ENCODE measurements around the gene PAGE3.

Gene PAGE3, protein sequence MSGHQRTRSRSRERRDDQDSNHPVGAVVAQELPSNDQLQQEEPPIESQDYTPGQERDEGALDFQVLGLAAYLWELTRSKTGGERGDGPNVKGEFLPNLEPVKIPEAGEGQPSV

DNA sequence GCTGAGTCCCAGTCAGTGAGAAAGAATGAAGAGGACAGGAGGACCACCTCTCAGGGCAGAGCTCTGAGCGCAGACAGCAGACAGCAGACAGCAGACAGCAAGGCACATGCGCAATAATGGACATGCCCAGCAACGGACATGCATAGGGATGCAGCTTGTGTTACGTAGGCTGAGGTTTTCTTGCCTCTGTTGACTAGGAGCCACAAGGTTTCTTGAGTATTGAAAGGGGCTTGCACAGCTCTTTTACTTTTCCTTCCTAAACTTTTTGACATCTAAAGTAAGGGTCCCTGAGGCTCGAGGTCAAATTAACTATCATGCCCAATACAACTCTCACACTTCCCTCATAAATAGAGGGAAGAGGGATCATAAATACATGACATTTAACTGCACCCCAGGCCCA lies at the start of gene PAGE3:
Gene PAGE3, minus strand, starts transcription at position 101 of the 400 bp plus-strand sequence. CDS start 1,013 bp downstream, outside the sequence.
- DNase-seq = no peak

GRCh38 chrX:55312655-55313054 lies 47.9 kb upstream of the PAGE3 start:
- DNase-seq = no peak

- DNase-seq = no peak
These were observed 26.2 kb upstream of the PAGE3 start for GRCh38 chrX:55290963-55291362.

DNA sequence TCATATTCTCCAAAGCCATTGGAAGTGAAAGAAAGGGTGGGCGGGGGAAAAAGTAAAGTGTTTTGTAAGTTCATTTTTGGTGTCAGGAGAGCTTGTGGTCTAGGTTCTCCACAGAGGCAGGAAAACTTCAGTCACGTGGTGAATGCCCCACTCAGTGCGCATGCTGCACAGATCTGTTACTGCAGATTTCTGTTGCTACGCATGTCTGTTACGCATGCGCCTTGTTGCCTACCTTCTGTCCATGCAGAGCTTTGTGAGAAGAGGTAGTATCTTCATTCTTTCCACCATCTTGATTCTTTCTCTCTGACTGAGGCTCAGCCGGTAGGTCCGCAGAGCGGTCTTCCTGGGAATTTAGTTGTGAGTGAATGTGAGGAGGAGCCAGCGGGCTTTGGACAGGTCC lies 15.1 kb upstream of the PAGE3 start:
- DNase-seq = no peak

GRCh38 chrX:55260806-55261205 lies 3.9 kb downstream of the PAGE3 start:
- DNase-seq = no peak

DNA sequence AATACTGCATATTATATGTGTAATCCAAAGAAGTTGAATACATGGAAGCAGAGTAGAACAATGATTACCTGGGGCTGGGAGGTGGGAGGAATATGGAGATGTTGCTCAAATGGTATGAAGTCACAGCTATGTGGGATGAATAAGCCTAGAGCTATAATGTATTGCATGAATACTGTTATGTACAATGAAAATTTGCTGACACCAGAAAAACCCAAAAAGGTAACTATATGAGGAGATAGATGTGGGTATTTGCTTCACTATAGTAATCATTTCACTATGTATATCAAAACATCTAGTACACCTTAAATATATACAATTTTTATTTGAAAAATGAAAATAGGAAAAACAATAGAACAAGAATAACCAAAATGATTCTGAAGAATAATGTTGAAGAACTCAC lies 11.2 kb downstream of the PAGE3 start:
- no peak for DNase-seq

DNA sequence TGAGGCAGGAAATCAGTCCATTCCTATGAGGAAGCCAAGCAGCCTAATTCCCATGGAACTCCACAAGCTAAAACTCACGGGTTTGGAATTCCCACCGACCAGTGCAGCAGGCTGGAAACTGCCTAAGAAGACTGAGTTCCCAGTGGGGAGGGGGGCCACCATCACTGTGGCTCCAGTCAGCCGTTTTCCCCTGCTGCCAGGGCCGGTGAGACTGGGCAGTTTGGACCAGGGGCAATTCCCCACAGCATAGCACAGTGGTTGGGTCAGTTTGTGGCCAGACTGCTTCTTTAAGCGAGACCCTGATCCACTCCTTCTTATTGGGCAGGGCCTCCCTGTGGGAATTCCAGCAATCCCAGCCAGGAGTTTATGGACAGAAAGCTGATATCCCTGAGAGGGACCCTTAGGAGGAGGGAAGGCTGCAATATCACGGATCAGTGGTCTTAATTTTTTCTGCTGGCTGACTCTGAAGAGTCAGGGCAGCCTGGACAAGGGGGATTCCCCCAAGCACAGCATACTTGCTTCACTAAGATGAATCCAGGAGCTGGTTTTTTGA lies 23.9 kb downstream of the PAGE3 start:
- DNase-seq = no peak

GRCh38 chrX:55220119-55220794 lies 44.5 kb downstream of the PAGE3 start, which contains the start of gene PAGE5:
TSS of gene PAGE5 (plus strand) at chrX:55220346. CDS start at chrX:55221383, 1,037 bp downstream.
- no peak for DNase-seq

DNA sequence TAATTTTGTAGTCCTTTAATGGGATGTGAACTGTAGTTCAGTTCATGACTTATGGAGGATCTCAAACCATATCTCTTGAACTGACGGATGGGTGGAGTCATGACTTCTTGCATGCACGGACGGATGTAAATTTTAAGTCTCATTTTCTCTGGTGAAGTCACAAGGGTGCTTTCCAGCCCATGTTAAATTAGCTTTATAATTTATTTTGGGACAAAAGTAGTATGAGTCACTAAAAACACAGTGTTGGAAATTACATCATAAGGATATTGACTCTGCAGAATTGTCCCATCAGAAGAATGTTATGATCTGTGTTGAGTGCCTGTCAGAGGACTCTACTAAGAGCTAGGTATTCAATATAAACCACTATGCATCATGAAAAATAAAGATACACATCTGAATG lies 51.3 kb downstream of the PAGE3 start:
- DNase-seq = no peak

DNA sequence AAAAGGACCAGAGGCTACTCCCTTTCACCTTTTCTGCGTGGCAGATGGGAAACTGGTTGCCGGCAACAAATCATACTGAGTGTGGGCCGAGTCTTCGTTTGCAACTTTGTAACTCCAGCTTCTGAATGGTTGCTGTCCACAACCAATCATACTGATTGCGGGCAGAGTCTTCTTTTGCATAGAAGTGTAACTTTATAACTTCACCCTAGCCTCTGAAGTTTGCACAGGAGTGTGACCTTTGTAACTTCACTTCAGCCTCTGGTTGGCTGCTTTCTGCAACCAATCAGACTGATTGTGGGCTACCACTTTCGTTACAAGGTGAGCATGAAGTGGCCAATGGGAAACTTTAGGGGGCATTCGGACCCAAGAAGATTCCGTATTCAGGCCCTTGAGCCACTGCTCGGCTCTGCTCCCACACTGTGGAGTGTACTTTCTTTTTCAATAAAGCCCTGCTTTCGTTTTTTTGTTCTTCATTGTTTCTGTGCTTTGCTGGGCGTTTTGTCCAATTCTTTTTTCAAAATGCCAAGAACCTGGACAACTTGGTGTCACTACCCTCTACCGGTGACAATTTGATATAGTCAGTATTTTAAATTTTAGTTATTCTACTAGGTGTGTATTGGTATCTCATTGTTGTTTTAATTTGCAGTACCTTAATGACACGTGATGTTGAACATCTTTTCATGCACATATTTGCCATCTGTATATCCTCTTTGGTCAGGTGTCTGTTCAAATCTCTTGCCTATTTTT lies 53.6 kb downstream of the PAGE3 start:
- DNase-seq = no peak

Measured in NCI-H1694 (cell line).